ENCODE results near the gene DCD. TPM values are rescaled to one million over a fixed set of nuclear protein-coding genes. Genes with fewer than 3 reads are reported as not detected.

The DCD gene
- total and polyA plus RNA-seq, 9 of the 15 experiments (the other 6 are each of a cell fraction or from before 2014, with no cell fraction given), result not detected

- TF ChIP-seq ZNF134 (CRISPR knock-in tag; conservative IDR thresholded peaks at IDR 0.05) (no peak), PTBP1 (IDR thresholded peaks at IDR 0.05; ENCODE audit: low read depth, low read length) (no peak)
- TF ChIP-seq, protein P1, sequence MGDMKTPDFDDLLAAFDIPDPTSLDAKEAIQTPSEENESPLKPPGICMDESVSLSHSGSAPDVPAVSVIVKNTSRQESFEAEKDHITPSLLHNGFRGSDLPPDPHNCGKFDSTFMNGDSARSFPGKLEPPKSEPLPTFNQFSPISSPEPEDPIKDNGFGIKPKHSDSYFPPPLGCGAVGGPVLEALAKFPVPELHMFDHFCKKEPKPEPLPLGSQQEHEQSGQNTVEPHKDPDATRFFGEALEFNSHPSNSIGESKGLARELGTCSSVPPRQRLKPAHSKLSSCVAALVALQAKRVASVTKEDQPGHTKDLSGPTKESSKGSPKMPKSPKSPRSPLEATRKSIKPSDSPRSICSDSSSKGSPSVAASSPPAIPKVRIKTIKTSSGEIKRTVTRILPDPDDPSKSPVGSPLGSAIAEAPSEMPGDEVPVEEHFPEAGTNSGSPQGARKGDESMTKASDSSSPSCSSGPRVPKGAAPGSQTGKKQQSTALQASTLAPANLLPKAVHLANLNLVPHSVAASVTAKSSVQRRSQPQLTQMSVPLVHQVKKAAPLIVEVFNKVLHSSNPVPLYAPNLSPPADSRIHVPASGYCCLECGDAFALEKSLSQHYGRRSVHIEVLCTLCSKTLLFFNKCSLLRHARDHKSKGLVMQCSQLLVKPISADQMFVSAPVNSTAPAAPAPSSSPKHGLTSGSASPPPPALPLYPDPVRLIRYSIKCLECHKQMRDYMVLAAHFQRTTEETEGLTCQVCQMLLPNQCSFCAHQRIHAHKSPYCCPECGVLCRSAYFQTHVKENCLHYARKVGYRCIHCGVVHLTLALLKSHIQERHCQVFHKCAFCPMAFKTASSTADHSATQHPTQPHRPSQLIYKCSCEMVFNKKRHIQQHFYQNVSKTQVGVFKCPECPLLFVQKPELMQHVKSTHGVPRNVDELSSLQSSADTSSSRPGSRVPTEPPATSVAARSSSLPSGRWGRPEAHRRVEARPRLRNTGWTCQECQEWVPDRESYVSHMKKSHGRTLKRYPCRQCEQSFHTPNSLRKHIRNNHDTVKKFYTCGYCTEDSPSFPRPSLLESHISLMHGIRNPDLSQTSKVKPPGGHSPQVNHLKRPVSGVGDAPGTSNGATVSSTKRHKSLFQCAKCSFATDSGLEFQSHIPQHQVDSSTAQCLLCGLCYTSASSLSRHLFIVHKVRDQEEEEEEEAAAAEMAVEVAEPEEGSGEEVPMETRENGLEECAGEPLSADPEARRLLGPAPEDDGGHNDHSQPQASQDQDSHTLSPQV (IDR thresholded peaks at IDR 0.05), result no peak
Observed at GRCh38 chr12:54641554-54641953, 6.6 kb downstream of the DCD start (continued).

DNA sequence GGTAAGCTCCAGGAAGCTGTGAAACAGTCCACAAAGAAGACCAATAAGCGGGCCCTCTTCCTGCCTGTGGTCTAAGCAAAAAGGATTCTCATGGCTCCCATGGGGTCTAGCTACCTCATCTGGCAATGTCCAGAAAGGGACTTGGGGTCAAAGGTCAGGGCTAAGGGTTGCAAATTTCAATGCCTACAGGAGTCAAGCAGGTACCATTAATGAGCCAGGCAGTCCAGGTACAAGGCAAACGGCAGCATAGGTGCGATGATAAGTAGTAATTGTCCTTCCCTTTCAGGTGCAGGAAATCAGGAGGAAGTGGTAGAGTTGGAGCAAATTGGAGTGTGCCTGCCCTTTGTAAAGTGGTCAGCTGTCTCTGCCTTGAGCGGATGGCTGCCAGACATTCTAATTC is 7.1 kb downstream of the DCD start:
- Histone ChIP-seq H3K36me3 (ENCODE audit: control insufficient read depth, insufficient read depth, low read length) (no peaks in the 10 kb centered on the region), H3K4me3 (no peak overlapping the region), H3K9me1 (ENCODE audit: control insufficient read depth, insufficient read depth, low read length) (no peaks in the 10 kb centered on the region), H4K20me1 (replicated peaks; ENCODE audit: control insufficient read depth, insufficient read depth, low read length) (no peaks in the 10 kb centered on the region), H3K79me2 (ENCODE audit: control insufficient read depth, insufficient read depth, low read length) (no peaks in the 10 kb centered on the region), H3K27me3 (ENCODE audit: control insufficient read depth in 2 of 2, insufficient read depth in 2 of 2, low read length in 2 of 2) (peaks cover 0 to 12% of the 10 kb centered on the region in 2 experiments; a peak in 3 of 5 replicates), H2AFZ (ENCODE audit: low read depth, low read length) (no peak overlapping the region), H3K4me2 (ENCODE audit: insufficient read depth, low read length) (no peak overlapping the region), H3K4me1 (replicated peaks in 1 of 2; ENCODE audit: control insufficient read depth in 2 of 2, insufficient read depth in 2 of 2, low read length in 2 of 2) (no peaks in the 10 kb centered on the region), H3K27ac (ENCODE audit: extremely low read depth, low read depth, low read length) (no peak overlapping the region), H3K9me3 (replicated peaks; ENCODE audit: control insufficient read depth, insufficient read depth, low read depth, low read length) (no peaks in the 10 kb centered on the region), H3K9ac (ENCODE audit: insufficient read depth in 1 of 2, low read depth in 2 of 2, low read length in 2 of 2) (no peak overlapping the region)
- FAIRE-seq, result no peak
- intact Hi-C loops (cut with micrococcal nuclease) (no loop called here), in situ Hi-C loops (cut with MboI) (no loop called here)
- ATAC-seq, result no peak
- no TSS peak for BruUV-seq (replicated peaks)
- CTCF ChIA-PET (ENCODE audit: low intra/inter-chr PET ratio), result no interaction called here
- no peak for DNase-seq (ENCODE audit: extremely low read depth in 1 of 4, low spot score in 3 of 4)
- POLR2A ChIA-PET, result interaction anchor here (1.2 kb wide), 1 partner anchor 15 kb away, joined by 3 read pairs; no protein-coding TSS in a partner anchor
- TF ChIP-seq TGIF2 (CRISPR knock-in tag; IDR thresholded peaks at IDR 0.05) (no peak), NR2C1 (IDR thresholded peaks at IDR 0.05) (peak; percentile 60), NR2C1 (tag; IDR thresholded peaks at IDR 0.05) (0 out of 2 replicates have a peak, but pooled peaks have one; percentile 14), NR2C2 (CRISPR knock-in tag; IDR thresholded peaks at IDR 0.05) (no peak), NR2C2 (tag; IDR thresholded peaks at IDR 0.05) (peak; percentile 34; the same call in 1 of the 2 replicates), NEUROD1 (IDR thresholded peaks at IDR 0.05; ENCODE audit: borderline replicate concordance, low read depth, low read length, partially characterized antibody) (no peak)
- 7% methylated on average over 4 of the region's 4 CpGs for WGBS (ENCODE audit: insufficient coverage, low coverage, missing lambda C conversion rate)
